GM12878 (cell line): ENCODE results near the gene FAM13C. TPM values are rescaled to one million over a fixed set of nuclear protein-coding genes. Genes with fewer than 3 reads are reported as not detected.

Experiments used
- ATAC-seq: fragments of 200-7000 bp; cut with Tn5 transposase; 3 replicates; pipeline ENCODE4 v1.9.1; 2020; ENCODE audit warnings: mild to moderate bottlenecking, moderate library complexity
- BruUV-seq: library from RNA; stranded (reverse); fragments of 400-500 nt; replicated peaks from 2 replicates; lab custom pipeline; 2021; lab: Mats Ljungman, UMichigan
- CTCF ChIA-PET: fragments of 300-600 bp; sonication (Branson Sonifier 250); formaldehyde crosslinking; extraction: SDS; loops from one replicate; lab custom pipeline; 2021; ENCODE audit warnings: inconsistent platforms; lab: Yijun Ruan, JAX
- POLR2A ChIA-PET: fragments of 350-600 bp; formaldehyde crosslinking; extraction: SDS; loops from one replicate; lab custom pipeline; 2021; ENCODE audit warnings: inconsistent platforms; lab: Charles Lee
- RAD21 ChIA-PET: fragments of 300-600 bp; sonication (Branson Sonifier 250); formaldehyde crosslinking; loops from one replicate; lab custom pipeline; 2023; ENCODE audit warnings: antibody characterized with exemption; ENCODE audit not compliant: unreplicated experiment; lab: Charles Lee
- SMC1A ChIA-PET: fragments of 300-600 bp; sonication (Branson Sonifier 250); formaldehyde crosslinking; loops from one replicate; lab custom pipeline; 2023; ENCODE audit not compliant: unreplicated experiment, uncharacterized antibody; lab: Charles Lee
- DNase-seq: peaks from one replicate; pipeline ENCODE4 v3.0.0-alpha.2; 2011; ENCODE audit warnings: low read depth, low spot score
- FAIRE-seq: peaks from 3 replicates; lab custom pipeline; 2011; peaks lifted over from hg19 to GRCh38; lab: Jason Lieb, UNC
- H2AFZ ChIP-seq: 2 replicates; pipeline ENCODE4 v1.6.0; 2011; ENCODE audit warnings: low read depth, low read length, control low read depth; ENCODE audit not compliant: control insufficient read depth
- H3K27ac ChIP-seq: 2 replicates; pipeline ENCODE4 v1.5.1; 2011; ENCODE audit warnings: control low read depth; ENCODE audit not compliant: control insufficient read depth, insufficient read depth
- H3K27me3 ChIP-seq, 2 experiments: replicated peaks in 1 of 2; 2 replicates each; pipeline versions ENCODE4 v1.6.0 to v1.6.1; 2011; ENCODE audit warnings: low read length in 1 of 2; ENCODE audit not compliant: control insufficient read depth in 2 of 2, insufficient read depth in 2 of 2
- H3K36me3 ChIP-seq, 2 experiments: 2 replicates each; pipeline ENCODE4 v1.5.1; 2011; ENCODE audit warnings: low read length in 1 of 2; ENCODE audit not compliant: control insufficient read depth in 2 of 2, insufficient read depth in 2 of 2
- H3K4me1 ChIP-seq: 2 replicates; pipeline ENCODE4 v1.6.1; 2011; ENCODE audit warnings: mild to moderate bottlenecking, low read length, moderate library complexity, mixed read lengths; ENCODE audit not compliant: control insufficient read depth, insufficient read depth
- H3K4me2 ChIP-seq: 2 replicates; pipeline ENCODE4 v1.6.0; 2011; ENCODE audit warnings: control low read depth; ENCODE audit not compliant: control insufficient read depth, insufficient read depth
- H3K4me3 ChIP-seq: fragments of 200-600 bp; sonication (generic); 2 replicates; pipeline ENCODE4 v1.5.1; 2016
- H3K79me2 ChIP-seq: 2 replicates; pipeline ENCODE4 v1.6.0; 2011; ENCODE audit warnings: low read length; ENCODE audit not compliant: control insufficient read depth, insufficient read depth
- H3K9ac ChIP-seq: 2 replicates; pipeline ENCODE4 v1.8.0; 2011; ENCODE audit warnings: low read length, control low read depth, mixed read lengths; ENCODE audit not compliant: control insufficient read depth, insufficient read depth
- H3K9me3 ChIP-seq: replicated peaks from 3 replicates; pipeline ENCODE4 v1.5.1; 2011; ENCODE audit warnings: mild to moderate bottlenecking, low read length; ENCODE audit not compliant: control insufficient read depth, insufficient read depth
- H4K20me1 ChIP-seq: 2 replicates; pipeline ENCODE4 v1.6.0; 2011; ENCODE audit not compliant: control insufficient read depth, insufficient read depth
- CEBPZ ChIP-seq: fragments of 150-350 bp; IDR thresholded peaks from 2 replicates; pipeline ENCODE4 v1.6.1; 2016; ENCODE audit warnings: low read depth, low read length
- GABPA ChIP-seq: IDR thresholded peaks from 2 replicates; pipeline ENCODE4 v1.6.1; 2014; ENCODE audit warnings: antibody characterized with exemption, low read depth, mild to moderate bottlenecking, inconsistent platforms
- GATAD2B ChIP-seq: fragments of 450-650 bp; conservative IDR thresholded peaks from 2 replicates; pipeline ENCODE4 v1.6.1; 2017; ENCODE audit warnings: low read depth, mild to moderate bottlenecking, moderate library complexity
- KLF5 ChIP-seq: fragments of 450-650 bp; IDR thresholded peaks from 2 replicates; pipeline ENCODE4 v1.6.1; 2014; ENCODE audit warnings: mild to moderate bottlenecking; ENCODE audit not compliant: partially characterized antibody
- MEF2A ChIP-seq: IDR thresholded peaks from 2 replicates; pipeline ENCODE4 v1.6.1; 2011; ENCODE audit warnings: low read depth, mild to moderate bottlenecking, low read length, moderate library complexity; ENCODE audit not compliant: insufficient read depth
- NBN ChIP-seq: fragments of 450-650 bp; IDR thresholded peaks from 2 replicates; pipeline ENCODE4 v1.6.1; 2016
- NR2C2 ChIP-seq: IDR thresholded peaks from 2 replicates; pipeline ENCODE4 v1.6.1; 2011; ENCODE audit warnings: borderline replicate concordance, low read depth; ENCODE audit not compliant: control insufficient read depth, insufficient read length
- PAX5 ChIP-seq: IDR thresholded peaks from 2 replicates; pipeline ENCODE4 v1.6.1; 2011; ENCODE audit warnings: low read depth, low read length, borderline replicate concordance
- SIN3A ChIP-seq: IDR thresholded peaks from 2 replicates; pipeline ENCODE4 v1.6.1; 2012; ENCODE audit warnings: low read depth, low read length, improper control_type of control experiment
- TCF7 ChIP-seq: IDR thresholded peaks from 2 replicates; pipeline ENCODE4 v1.6.1; 2014; ENCODE audit warnings: antibody characterized with exemption, borderline replicate concordance
- in situ Hi-C: fragments of 300-500 bp; cut with MboI; formaldehyde crosslinking; loops from 9 replicates; pipeline ENCODE4 v1.14.3; 2018; ENCODE audit warnings: mixed read lengths
- intact Hi-C: fragments of 100-400 bp; cut with micrococcal nuclease; formaldehyde crosslinking; loops from one replicate; pipeline ENCODE4 v1.14.2; 2022; ENCODE audit not compliant: unreplicated experiment
- polyA plus RNA-seq, 11 experiments: library from polyadenylated mRNA; depleted of rRNA in 4 of 11; unstranded in 6 of 11; stranded (reverse) in 5 of 11; fragments of >200 nt; fragmentation: Nextera tagmentation in 4 of 11; fragmentation: Illumina TruSeq in 1 of 11; extraction: Ambion mirVana in 4 of 11; extraction: Trizol in 1 of 11; gene quantifications; 1 replicate in 1 of 11; 2 replicates in 10 of 11; pipeline versions ENCODE4 v1.2.1 to v1.2.3, GENCODE V29; 2011 to 2016; ENCODE audit warnings: inconsistent platforms in 2 of 11, missing spikeins in 2 of 11, low read depth in 1 of 11
- total RNA-seq, 4 experiments: library from RNA; depleted of rRNA in 3 of 4; stranded (reverse); fragments of >200 nt in 3 of 4; fragmentation: Illumina TruSeq in 1 of 4; extraction: Trizol in 1 of 4; gene quantifications; 2 replicates each; pipeline versions ENCODE4 v1.2.1 to v1.2.3, GENCODE V29; 2013 to 2021
- TF ChIP-seq, protein P1 (sequence below): fragments of 450-650 bp; IDR thresholded peaks from 2 replicates; pipeline ENCODE4 v1.6.1; 2017; ENCODE audit warnings: mild to moderate bottlenecking, low read depth, inconsistent platforms; ENCODE audit not compliant: poor library complexity, severe bottlenecking

The FAM13C gene
- total and polyA plus RNA-seq, 10 of the 15 experiments (the other 5 are each of a cell fraction or from before 2014, with no cell fraction given), result 0.04 to 0.31 (median 0.13) TPM; not detected in 5

DNA sequence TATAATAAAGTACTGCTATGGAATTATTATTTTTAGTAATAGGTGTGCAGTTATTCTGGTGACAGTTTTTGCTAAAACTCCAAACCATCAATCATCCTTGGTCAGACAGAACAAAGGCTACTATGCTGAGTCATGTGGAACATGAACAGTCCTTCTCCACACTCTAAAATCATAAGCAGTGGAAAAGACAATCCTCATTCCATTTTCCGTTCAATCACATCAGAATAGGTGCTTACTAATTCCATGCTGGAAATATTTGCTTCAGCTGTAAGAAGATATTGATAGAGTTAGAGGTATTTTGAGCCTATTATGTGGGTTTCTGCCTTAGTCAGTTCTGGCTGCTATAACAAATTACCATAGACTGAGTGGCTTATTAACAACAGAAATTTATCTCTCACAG lies 82.9 kb downstream of the FAM13C start (continued):
- no peak for TF ChIP-seq NR2C2
- TF ChIP-seq, protein P1, sequence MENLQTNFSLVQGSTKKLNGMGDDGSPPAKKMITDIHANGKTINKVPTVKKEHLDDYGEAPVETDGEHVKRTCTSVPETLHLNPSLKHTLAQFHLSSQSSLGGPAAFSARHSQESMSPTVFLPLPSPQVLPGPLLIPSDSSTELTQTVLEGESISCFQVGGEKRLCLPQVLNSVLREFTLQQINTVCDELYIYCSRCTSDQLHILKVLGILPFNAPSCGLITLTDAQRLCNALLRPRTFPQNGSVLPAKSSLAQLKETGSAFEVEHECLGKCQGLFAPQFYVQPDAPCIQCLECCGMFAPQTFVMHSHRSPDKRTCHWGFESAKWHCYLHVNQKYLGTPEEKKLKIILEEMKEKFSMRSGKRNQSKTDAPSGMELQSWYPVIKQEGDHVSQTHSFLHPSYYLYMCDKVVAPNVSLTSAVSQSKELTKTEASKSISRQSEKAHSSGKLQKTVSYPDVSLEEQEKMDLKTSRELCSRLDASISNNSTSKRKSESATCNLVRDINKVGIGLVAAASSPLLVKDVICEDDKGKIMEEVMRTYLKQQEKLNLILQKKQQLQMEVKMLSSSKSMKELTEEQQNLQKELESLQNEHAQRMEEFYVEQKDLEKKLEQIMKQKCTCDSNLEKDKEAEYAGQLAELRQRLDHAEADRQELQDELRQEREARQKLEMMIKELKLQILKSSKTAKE, result no peak

DNA sequence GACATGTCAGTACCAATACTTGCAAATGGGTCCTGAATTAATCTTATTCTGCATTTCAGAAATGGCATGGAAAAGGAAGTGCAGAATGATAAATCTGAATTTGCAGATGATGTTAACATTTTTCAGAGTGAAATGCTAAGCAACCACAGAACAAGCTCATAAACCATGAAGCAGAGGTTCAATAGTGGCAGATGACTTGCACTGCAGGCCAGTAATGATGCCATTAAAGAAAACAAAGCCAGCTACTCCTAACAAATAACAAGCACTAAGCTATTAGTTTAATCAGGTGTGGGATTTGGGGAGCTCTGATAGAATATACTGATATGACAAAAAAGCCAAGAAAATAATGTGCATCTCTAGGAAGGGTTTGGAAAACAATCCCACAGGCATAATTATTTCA lies 85.4 kb downstream of the FAM13C start:
- no peaks in the 10 kb centered on the region for H3K9me3 ChIP-seq
- no peak overlapping the region for H3K27ac ChIP-seq
- no peak overlapping the region for H3K4me2 ChIP-seq
- no peaks in the 10 kb centered on the region for H3K27me3 ChIP-seq
- CTCF ChIA-PET, result interaction anchor here (1.6 to 2.7 kb wide), 3 partner anchors 13 to 325 kb away, joined by 3 to 10 read pairs (median 5); no protein-coding TSS in a partner anchor
- ATAC-seq (no peak), DNase-seq (no peak), FAIRE-seq (no peak)
- TF ChIP-seq NBN, result no peak
- TF ChIP-seq GABPA, result no peak
- no peak for TF ChIP-seq KLF5
- no peak for TF ChIP-seq PAX5
- no peak for TF ChIP-seq TCF7
- TF ChIP-seq CEBPZ, result no peak
- TF ChIP-seq SIN3A, result no peak
- TF ChIP-seq MEF2A, result no peak
- no peak for TF ChIP-seq GATAD2B
- no peak overlapping the region for H3K9ac ChIP-seq
- H3K4me3 ChIP-seq, result no peak overlapping the region
- RAD21 ChIA-PET, result interaction anchor here (2.3 kb wide), 1 partner anchor 325 kb away, joined by 9 read pairs; no protein-coding TSS in a partner anchor
- H3K4me1 ChIP-seq, result no peaks in the 10 kb centered on the region
- H3K79me2 ChIP-seq, result no peaks in the 10 kb centered on the region
- no TSS peak for BruUV-seq
- H4K20me1 ChIP-seq, result no peaks in the 10 kb centered on the region
- intact Hi-C loops, result no loop called here
- no peak overlapping the region for H2AFZ ChIP-seq
- SMC1A ChIA-PET, result no interaction called here
- no peaks in the 10 kb centered on the region for H3K36me3 ChIP-seq
- in situ Hi-C loops, result no loop called here
- POLR2A ChIA-PET, result no interaction called here
